HepG2 (cell line): ENCODE measurements around the gene ARL11. TPM values are rescaled to one million over a fixed set of nuclear protein-coding genes. Genes with fewer than 3 reads are reported as not detected.

Experiments used
- PRDM15 ChIP-seq: sonication (generic); formaldehyde crosslinking; IDR thresholded peaks from 2 replicates; pipeline ENCODE4 v1.4.0; 2020; ENCODE audit warnings: missing genetic modification reagents
- RORA ChIP-seq: sonication (generic); formaldehyde crosslinking; IDR thresholded peaks from 2 replicates; pipeline ENCODE4 v1.5.0; 2020; ENCODE audit warnings: mild to moderate bottlenecking, missing genetic modification reagents, moderate library complexity
- SMYD3 ChIP-seq: sonication (generic); formaldehyde crosslinking; IDR thresholded peaks from 2 replicates; pipeline ENCODE4 v1.8.1; 2023; ENCODE audit warnings: mild to moderate bottlenecking, missing genetic modification reagents
- SP5 ChIP-seq: IDR thresholded peaks from 2 replicates; pipeline ENCODE4 v1.6.1; 2016; ENCODE audit warnings: low read depth, borderline replicate concordance
- TGIF2 ChIP-seq: IDR thresholded peaks from 2 replicates; pipeline ENCODE4 v1.6.1; 2016; ENCODE audit warnings: control low read depth, missing compliant biosample characterization
- ZBTB3 ChIP-seq: sonication (generic); formaldehyde crosslinking; IDR thresholded peaks from 2 replicates; pipeline ENCODE4 v1.4.0; 2020; ENCODE audit warnings: low read depth, mild to moderate bottlenecking, moderate library complexity, missing genetic modification reagents, borderline replicate concordance
- ZFP41 ChIP-seq: sonication (generic); formaldehyde crosslinking; IDR thresholded peaks from 2 replicates; pipeline ENCODE4 v1.4.0; 2020; ENCODE audit warnings: mild to moderate bottlenecking, missing genetic modification reagents, borderline replicate concordance
- ZNF138 ChIP-seq: sonication (generic); formaldehyde crosslinking; IDR thresholded peaks from 2 replicates; pipeline ENCODE4 v1.5.0; 2020; ENCODE audit warnings: mild to moderate bottlenecking, low read depth, missing genetic modification reagents
- ZNF558 ChIP-seq: sonication (generic); formaldehyde crosslinking; IDR thresholded peaks from 2 replicates; pipeline ENCODE4 v1.9.0; 2022; ENCODE audit warnings: mild to moderate bottlenecking, missing genetic modification reagents, borderline replicate concordance
- ZNF850 ChIP-seq: sonication (generic); formaldehyde crosslinking; conservative IDR thresholded peaks from 2 replicates; pipeline ENCODE4 v1.9.0; 2021; ENCODE audit warnings: mild to moderate bottlenecking, missing genetic modification reagents
- polyA plus RNA-seq, 8 experiments: library from polyadenylated mRNA; depleted of rRNA in 3 of 8; stranded (reverse) in 7 of 8; unstranded in 1 of 8; fragments of >200 nt; fragmentation: Illumina TruSeq in 4 of 8; extraction: Trizol in 4 of 8; gene quantifications; 2 replicates each; pipeline versions ENCODE4 v1.2.1 to v1.2.3, GENCODE V29; 2011 to 2016; ENCODE audit warnings: low read depth in 4 of 8, missing spikeins in 1 of 8, mixed read lengths in 1 of 8; ENCODE audit not compliant: insufficient read depth in 1 of 8
- total RNA-seq, 5 experiments: library from RNA; depleted of rRNA; stranded (reverse); fragments of >200 nt; fragmentation: Illumina TruSeq; extraction: Trizol; gene quantifications; 2 replicates each; pipeline ENCODE4 v1.2.3, GENCODE V29; 2016; ENCODE audit warnings: low read depth in 1 of 5
- TF ChIP-seq, protein P1 (sequence below), 2 experiments: sonication (generic) in 1 of 2; formaldehyde crosslinking in 1 of 2; IDR thresholded peaks; 2 replicates each; pipeline versions ENCODE4 v1.4.0 to v1.6.1; 2016 to 2020; ENCODE audit warnings: borderline replicate concordance in 1 of 2, low read depth in 1 of 2, mild to moderate bottlenecking in 1 of 2, missing genetic modification reagents in 1 of 2
- TF ChIP-seq, protein P2 (sequence below): sonication (generic); formaldehyde crosslinking; IDR thresholded peaks from 2 replicates; pipeline ENCODE4 v1.8.1; 2023; ENCODE audit warnings: mild to moderate bottlenecking, missing genetic modification reagents
- TF ChIP-seq, protein P3 (sequence below): sonication (generic); formaldehyde crosslinking; IDR thresholded peaks from 2 replicates; pipeline ENCODE4 v1.4.0; 2020; ENCODE audit warnings: missing genetic modification reagents

The ARL11 gene
- total and polyA plus RNA-seq, 2 of the 13 experiments (the other 11 are each of a cell fraction or from before 2014, with no cell fraction given) = 0.04 to 0.22 TPM

DNA sequence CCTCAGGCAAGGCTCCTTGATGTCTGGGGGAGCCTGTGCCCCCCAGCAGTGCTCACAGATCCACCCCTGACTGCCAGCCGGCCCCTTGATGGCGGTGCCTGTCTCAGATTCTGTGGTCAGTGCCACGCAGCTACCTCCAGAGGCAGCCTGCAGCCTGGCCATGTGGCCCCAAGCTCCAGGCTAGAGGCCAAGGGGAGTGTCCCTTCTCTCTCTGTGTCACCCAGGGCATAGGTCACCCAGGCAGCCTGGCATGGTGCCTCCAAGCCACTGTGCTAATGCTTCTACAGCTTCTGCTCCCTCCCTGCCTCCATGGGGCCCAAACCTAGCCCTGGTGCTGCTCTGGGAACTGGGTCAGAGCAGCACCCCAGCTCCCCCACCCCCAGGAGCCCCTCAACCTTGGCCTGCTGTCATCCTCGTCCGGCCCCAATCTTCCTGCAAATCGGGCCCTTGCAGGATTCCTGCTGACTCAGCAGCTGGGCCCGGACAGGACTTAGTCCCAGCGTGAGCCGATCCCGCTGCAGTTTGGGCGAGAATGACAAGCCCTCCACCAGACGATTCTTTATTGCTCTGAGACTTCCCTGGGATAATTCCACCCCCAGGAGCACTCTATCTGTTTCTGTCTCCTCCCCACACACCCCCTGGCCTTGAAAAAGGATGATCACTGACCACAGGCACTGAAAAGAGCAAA lies 2.8 kb upstream of the ARL11 start (continued):
- TF ChIP-seq ZNF558 (CRISPR knock-in tag) = no peak
- TF ChIP-seq, protein P1, sequence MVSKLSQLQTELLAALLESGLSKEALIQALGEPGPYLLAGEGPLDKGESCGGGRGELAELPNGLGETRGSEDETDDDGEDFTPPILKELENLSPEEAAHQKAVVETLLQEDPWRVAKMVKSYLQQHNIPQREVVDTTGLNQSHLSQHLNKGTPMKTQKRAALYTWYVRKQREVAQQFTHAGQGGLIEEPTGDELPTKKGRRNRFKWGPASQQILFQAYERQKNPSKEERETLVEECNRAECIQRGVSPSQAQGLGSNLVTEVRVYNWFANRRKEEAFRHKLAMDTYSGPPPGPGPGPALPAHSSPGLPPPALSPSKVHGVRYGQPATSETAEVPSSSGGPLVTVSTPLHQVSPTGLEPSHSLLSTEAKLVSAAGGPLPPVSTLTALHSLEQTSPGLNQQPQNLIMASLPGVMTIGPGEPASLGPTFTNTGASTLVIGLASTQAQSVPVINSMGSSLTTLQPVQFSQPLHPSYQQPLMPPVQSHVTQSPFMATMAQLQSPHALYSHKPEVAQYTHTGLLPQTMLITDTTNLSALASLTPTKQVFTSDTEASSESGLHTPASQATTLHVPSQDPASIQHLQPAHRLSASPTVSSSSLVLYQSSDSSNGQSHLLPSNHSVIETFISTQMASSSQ (IDR thresholded peaks at IDR 0.05; ENCODE audit: low read depth) = no peak
- TF ChIP-seq, protein P1 (CRISPR knock-in tag; IDR thresholded peaks at IDR 0.05; ENCODE audit: borderline replicate concordance) = no peak
- no peak for TF ChIP-seq SMYD3
- TF ChIP-seq, protein P2, sequence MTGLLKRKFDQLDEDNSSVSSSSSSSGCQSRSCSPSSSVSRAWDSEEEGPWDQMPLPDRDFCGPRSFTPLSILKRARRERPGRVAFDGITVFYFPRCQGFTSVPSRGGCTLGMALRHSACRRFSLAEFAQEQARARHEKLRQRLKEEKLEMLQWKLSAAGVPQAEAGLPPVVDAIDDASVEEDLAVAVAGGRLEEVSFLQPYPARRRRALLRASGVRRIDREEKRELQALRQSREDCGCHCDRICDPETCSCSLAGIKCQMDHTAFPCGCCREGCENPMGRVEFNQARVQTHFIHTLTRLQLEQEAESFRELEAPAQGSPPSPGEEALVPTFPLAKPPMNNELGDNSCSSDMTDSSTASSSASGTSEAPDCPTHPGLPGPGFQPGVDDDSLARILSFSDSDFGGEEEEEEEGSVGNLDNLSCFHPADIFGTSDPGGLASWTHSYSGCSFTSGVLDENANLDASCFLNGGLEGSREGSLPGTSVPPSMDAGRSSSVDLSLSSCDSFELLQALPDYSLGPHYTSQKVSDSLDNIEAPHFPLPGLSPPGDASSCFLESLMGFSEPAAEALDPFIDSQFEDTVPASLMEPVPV = no peak
- TF ChIP-seq PRDM15 = no peak
- no peak for TF ChIP-seq ZNF138 (CRISPR knock-in tag)
- TF ChIP-seq, protein P3, sequence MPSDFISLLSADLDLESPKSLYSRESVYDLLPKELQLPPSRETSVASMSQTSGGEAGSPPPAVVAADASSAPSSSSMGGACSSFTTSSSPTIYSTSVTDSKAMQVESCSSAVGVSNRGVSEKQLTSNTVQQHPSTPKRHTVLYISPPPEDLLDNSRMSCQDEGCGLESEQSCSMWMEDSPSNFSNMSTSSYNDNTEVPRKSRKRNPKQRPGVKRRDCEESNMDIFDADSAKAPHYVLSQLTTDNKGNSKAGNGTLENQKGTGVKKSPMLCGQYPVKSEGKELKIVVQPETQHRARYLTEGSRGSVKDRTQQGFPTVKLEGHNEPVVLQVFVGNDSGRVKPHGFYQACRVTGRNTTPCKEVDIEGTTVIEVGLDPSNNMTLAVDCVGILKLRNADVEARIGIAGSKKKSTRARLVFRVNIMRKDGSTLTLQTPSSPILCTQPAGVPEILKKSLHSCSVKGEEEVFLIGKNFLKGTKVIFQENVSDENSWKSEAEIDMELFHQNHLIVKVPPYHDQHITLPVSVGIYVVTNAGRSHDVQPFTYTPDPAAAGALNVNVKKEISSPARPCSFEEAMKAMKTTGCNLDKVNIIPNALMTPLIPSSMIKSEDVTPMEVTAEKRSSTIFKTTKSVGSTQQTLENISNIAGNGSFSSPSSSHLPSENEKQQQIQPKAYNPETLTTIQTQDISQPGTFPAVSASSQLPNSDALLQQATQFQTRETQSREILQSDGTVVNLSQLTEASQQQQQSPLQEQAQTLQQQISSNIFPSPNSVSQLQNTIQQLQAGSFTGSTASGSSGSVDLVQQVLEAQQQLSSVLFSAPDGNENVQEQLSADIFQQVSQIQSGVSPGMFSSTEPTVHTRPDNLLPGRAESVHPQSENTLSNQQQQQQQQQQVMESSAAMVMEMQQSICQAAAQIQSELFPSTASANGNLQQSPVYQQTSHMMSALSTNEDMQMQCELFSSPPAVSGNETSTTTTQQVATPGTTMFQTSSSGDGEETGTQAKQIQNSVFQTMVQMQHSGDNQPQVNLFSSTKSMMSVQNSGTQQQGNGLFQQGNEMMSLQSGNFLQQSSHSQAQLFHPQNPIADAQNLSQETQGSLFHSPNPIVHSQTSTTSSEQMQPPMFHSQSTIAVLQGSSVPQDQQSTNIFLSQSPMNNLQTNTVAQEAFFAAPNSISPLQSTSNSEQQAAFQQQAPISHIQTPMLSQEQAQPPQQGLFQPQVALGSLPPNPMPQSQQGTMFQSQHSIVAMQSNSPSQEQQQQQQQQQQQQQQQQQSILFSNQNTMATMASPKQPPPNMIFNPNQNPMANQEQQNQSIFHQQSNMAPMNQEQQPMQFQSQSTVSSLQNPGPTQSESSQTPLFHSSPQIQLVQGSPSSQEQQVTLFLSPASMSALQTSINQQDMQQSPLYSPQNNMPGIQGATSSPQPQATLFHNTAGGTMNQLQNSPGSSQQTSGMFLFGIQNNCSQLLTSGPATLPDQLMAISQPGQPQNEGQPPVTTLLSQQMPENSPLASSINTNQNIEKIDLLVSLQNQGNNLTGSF = no peak
- no peak for TF ChIP-seq ZFP41
- no peak for TF ChIP-seq RORA (CRISPR knock-in tag)
- TF ChIP-seq SP5 = no peak
- TF ChIP-seq TGIF2 (CRISPR knock-in tag) = no peak
- TF ChIP-seq ZBTB3 (CRISPR knock-in tag) = no peak
- TF ChIP-seq ZNF850 (CRISPR knock-in tag) = no peak
